ENCODE data around the gene IQSEC2. TPM values are rescaled to one million over a fixed set of nuclear protein-coding genes. Genes with fewer than 3 reads are reported as not detected.

IQSEC2 gene
- total and polyA plus RNA-seq, 2 of the 8 experiments (the other 6 are each of a cell fraction or from before 2014, with no cell fraction given), result 6.1 to 54.9 TPM

DNA sequence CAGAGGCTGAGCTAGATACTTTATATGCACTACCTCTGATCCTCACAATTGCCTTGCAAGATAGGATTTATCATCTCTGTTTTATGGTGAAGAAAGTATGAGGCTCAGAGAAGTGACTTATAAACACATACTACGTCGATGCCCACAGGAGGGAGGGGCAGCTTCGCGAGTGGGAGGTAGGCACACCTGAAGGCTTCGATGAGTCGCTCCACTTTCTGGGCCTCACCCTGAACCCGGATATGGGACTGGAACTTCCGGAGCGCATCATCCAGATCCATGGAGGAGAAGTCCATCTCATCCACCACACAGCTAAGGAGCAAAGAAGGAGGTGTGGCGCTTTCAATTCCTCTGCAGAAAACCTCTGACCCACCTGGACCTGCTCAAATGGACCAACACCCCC is 33.5 kb downstream of the IQSEC2 start:
- no peaks in the 10 kb centered on the region for H3K79me1 ChIP-seq (ENCODE audit: low read depth, low read length)
- H2BK12ac ChIP-seq (ENCODE audit: low read depth, low read length), result no peak overlapping the region
- no peak overlapping the region for H3K4me3 ChIP-seq (ENCODE audit: extremely low read depth in 1 of 4, insufficient read depth in 2 of 4, low read depth in 3 of 4, low read length in 4 of 4)
- no peak overlapping the region for H3K14ac ChIP-seq (ENCODE audit: insufficient read length)
- CTCF ChIA-PET (ENCODE audit: partially characterized antibody), result interaction anchor here (1.4 to 2.7 kb wide), 2 partner anchors 8 to 9 kb away, joined by 3 to 8 read pairs; no protein-coding TSS in a partner anchor
- H3K9me3 ChIP-seq (ENCODE audit: insufficient read depth in 2 of 2, low read depth in 1 of 2, low read length in 1 of 2), result no peaks in the 10 kb centered on the region
- H3K9ac ChIP-seq (replicated peaks in 1 of 4; ENCODE audit: extremely low read depth in 1 of 4, low read depth in 3 of 4, low read length in 3 of 4), result no peak overlapping the region
- H2BK120ac ChIP-seq (replicated peaks; ENCODE audit: low read depth, low read length), result no peak overlapping the region
- no peaks in the 10 kb centered on the region for H3K4me1 ChIP-seq (replicated peaks in 1 of 4; ENCODE audit: control insufficient read depth in 3 of 4, insufficient read depth in 4 of 4, low read length in 3 of 4)
- H3K79me2 ChIP-seq (ENCODE audit: control insufficient read depth in 1 of 2, insufficient read depth in 2 of 2, low read length in 2 of 2), result no peaks in the 10 kb centered on the region
- no peak overlapping the region for H3K56ac ChIP-seq (replicated peaks; ENCODE audit: insufficient read length, low read depth, low read length)
- no peak overlapping the region for H3K4me2 ChIP-seq (ENCODE audit: insufficient read depth in 1 of 2, low read depth in 2 of 2, low read length in 2 of 2)
- H3K23me2 ChIP-seq (ENCODE audit: low read depth, low read length), result no peaks in the 10 kb centered on the region; the same call in 1 of the 2 replicates
- no peaks in the 10 kb centered on the region for H3K27me3 ChIP-seq (replicated peaks in 1 of 4; ENCODE audit: control insufficient read depth in 3 of 4, extremely low read depth in 1 of 4, insufficient read depth in 3 of 4, low read length in 3 of 4)
- no peak overlapping the region for H3K23ac ChIP-seq (ENCODE audit: insufficient read length)
- no peak overlapping the region for H3K18ac ChIP-seq (ENCODE audit: extremely low read depth, low read length)
- no peak overlapping the region for H4K8ac ChIP-seq (ENCODE audit: extremely low read depth, insufficient read depth, low read length)
- TF ChIP-seq SP4 (IDR thresholded peaks at IDR 0.05; ENCODE audit: low read length), result no peak
- no peak for TF ChIP-seq CEBPB (IDR thresholded peaks at IDR 0.05; ENCODE audit: low read depth, low read length)
- TF ChIP-seq RAD21 (IDR thresholded peaks at IDR 0.05 in 1 of 2, conservative IDR thresholded peaks at IDR 0.05 in 1 of 2; ENCODE audit: low read depth in 2 of 2, low read length in 2 of 2), result no peak
- no peak for TF ChIP-seq EGR1 (IDR thresholded peaks at IDR 0.05; ENCODE audit: borderline replicate concordance, low read depth, low read length)
- no peak for TF ChIP-seq RXRA (IDR thresholded peaks at IDR 0.05; ENCODE audit: insufficient read depth, low read depth, low read length)
- no peak for TF ChIP-seq SIX5 (IDR thresholded peaks at IDR 0.05; ENCODE audit: low read depth, low read length)
- TF ChIP-seq MAFK (IDR thresholded peaks at IDR 0.05; ENCODE audit: low read depth, low read length), result no peak
- TF ChIP-seq, protein P1, sequence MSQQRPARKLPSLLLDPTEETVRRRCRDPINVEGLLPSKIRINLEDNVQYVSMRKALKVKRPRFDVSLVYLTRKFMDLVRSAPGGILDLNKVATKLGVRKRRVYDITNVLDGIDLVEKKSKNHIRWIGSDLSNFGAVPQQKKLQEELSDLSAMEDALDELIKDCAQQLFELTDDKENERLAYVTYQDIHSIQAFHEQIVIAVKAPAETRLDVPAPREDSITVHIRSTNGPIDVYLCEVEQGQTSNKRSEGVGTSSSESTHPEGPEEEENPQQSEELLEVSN (IDR thresholded peaks at IDR 0.05), result no peak
- TF ChIP-seq JUND (IDR thresholded peaks at IDR 0.05; ENCODE audit: low read length), result no peak
- no peak for TF ChIP-seq SP1 (IDR thresholded peaks at IDR 0.05; ENCODE audit: low read depth, low read length)
- H2AK5ac ChIP-seq (ENCODE audit: low read depth, low read length), result no peak overlapping the region
- H3K27ac ChIP-seq (ENCODE audit: low read depth, low read length), result no peak overlapping the region
- no peak overlapping the region for H2BK15ac ChIP-seq (ENCODE audit: low read length)
- FAIRE-seq (no peak), DNase-seq (ENCODE audit: low read depth in 1 of 2, low spot score in 2 of 2) (no peak)
- WGBS, 2 experiments (ENCODE audit: extremely low coverage in 1 of 2, insufficient coverage in 1 of 2, insufficient read length in 1 of 2, insufficient replicate concordance in 2 of 2, low coverage in 1 of 2, low lambda C conversion rate in 2 of 2, missing lambda C conversion rate in 1 of 2), result 98% methylated on average over 7 of the region's 10 CpGs; no CpG with 5 or more reads in 1 of the 2 experiments
- POLR2A ChIA-PET (ENCODE audit: partially characterized antibody), result no interaction called here
- peaks cover 0 to 3% (median 0%) of the 10 kb centered on the region in 4 experiments; a peak in 1 of 8 replicates for H3K36me3 ChIP-seq (ENCODE audit: control insufficient read depth in 2 of 4, insufficient read depth in 4 of 4, low read length in 3 of 4)
- H3K4ac ChIP-seq (replicated peaks; ENCODE audit: insufficient read length, low read depth, low read length), result no peak overlapping the region
- H4K5ac ChIP-seq (ENCODE audit: insufficient read length, low read depth, low read length), result no peak overlapping the region
- H4K91ac ChIP-seq (replicated peaks; ENCODE audit: insufficient read length, low read length), result no peak overlapping the region
- H2BK5ac ChIP-seq (ENCODE audit: low read depth, low read length), result no peak overlapping the region
- no peak overlapping the region for H2BK20ac ChIP-seq (ENCODE audit: low read length)
- H4K20me1 ChIP-seq (replicated peaks in 1 of 2; ENCODE audit: control insufficient read depth in 1 of 2, insufficient read depth in 2 of 2, low read length in 2 of 2), result no peaks in the 10 kb centered on the region
- H2AFZ ChIP-seq (ENCODE audit: low read length), result no peak overlapping the region

Measured in H1 (cell line).